HAP-1 (cell line): Measurements from ENCODE around the gene PRELID1.

Experiments used
- DNase-seq, 2 experiments: peaks; one replicate each; pipeline ENCODE4 v3.0.0-alpha.2; 2016 to 2020; ENCODE audit warnings: low spot score in 2 of 2
- H3K27me3 ChIP-seq: fragments of 250-450 bp; sonication (Bioruptor Pico); 2 replicates; pipeline ENCODE4 v1.5.1; 2020; ENCODE audit warnings: low read depth, mild to moderate bottlenecking, moderate library complexity
- H3K36me3 ChIP-seq: fragments of 250-450 bp; sonication (Bioruptor Pico); replicated peaks from 2 replicates; pipeline ENCODE4 v1.5.1; 2020; ENCODE audit warnings: mild to moderate bottlenecking
- H3K4me1 ChIP-seq: fragments of 250-450 bp; sonication (Bioruptor Pico); 2 replicates; pipeline ENCODE4 v1.5.1; 2020; ENCODE audit warnings: mild to moderate bottlenecking
- H3K4me3 ChIP-seq: fragments of 250-450 bp; sonication (Bioruptor Pico); 2 replicates; pipeline ENCODE4 v1.5.1; 2020; ENCODE audit warnings: mild to moderate bottlenecking, moderate library complexity
- H3K9me3 ChIP-seq: fragments of 250-450 bp; sonication (Bioruptor Pico); 2 replicates; pipeline ENCODE4 v1.5.1; 2020; ENCODE audit warnings: mild to moderate bottlenecking, moderate library complexity
- in situ Hi-C: fragments of 300-500 bp; cut with MboI; formaldehyde crosslinking; loops from 3 replicates; pipeline ENCODE4 v1.14.3; 2020; ENCODE audit warnings: low sequenced_read_pairs, inconsistent platforms, mixed read lengths

The PRELID1 gene

GRCh38 chr5:177355868-177356168 lies 52.2 kb downstream of the PRELID1 start:
- no peaks in the 10 kb centered on the region; the same call in 1 of the 2 replicates for H3K4me1 ChIP-seq
- H3K9me3 ChIP-seq = peaks cover 3% of the 10 kb centered on the region; the same call in 1 of the 2 replicates
- H3K27me3 ChIP-seq = peaks cover 17% of the 10 kb centered on the region
- in situ Hi-C loops = no loop called here
- no peak for DNase-seq
- no peak overlapping the region for H3K4me3 ChIP-seq
- H3K36me3 ChIP-seq = no peaks in the 10 kb centered on the region; the same call in 1 of the 2 replicates
